A673 (cell line): ENCODE results near the gene FOLH1. TPM values are rescaled to one million over a fixed set of nuclear protein-coding genes. Genes with fewer than 3 reads are reported as not detected.
"Not testable (repeated sequence)": the region's sequence is repeated elsewhere in the genome, so short reads cannot be mapped to it uniquely, and the experiment has no call there.

Experiments used
- BruUV-seq: library from RNA; stranded (reverse); fragments of 400-500 nt; replicated peaks from 2 replicates; lab custom pipeline; 2021; lab: Mats Ljungman, UMichigan
- CTCF ChIA-PET: fragments of 300-600 bp; sonication (Branson Sonifier 250); formaldehyde crosslinking; loops from one replicate; lab custom pipeline; 2022; ENCODE audit warnings: antibody characterized with exemption; lab: Charles Lee
- POLR2A ChIA-PET: fragments of 300-600 bp; sonication (Branson Sonifier 250); formaldehyde crosslinking; loops from one replicate; lab custom pipeline; 2022; ENCODE audit warnings: antibody characterized with exemption; ENCODE audit not compliant: low non-redundant PET; lab: Charles Lee
- DNase-seq: peaks from one replicate; pipeline ENCODE4 v3.0.0-alpha.2; 2015; ENCODE audit warnings: low spot score
- H3K27ac ChIP-seq: fragments of 200-600 bp; sonication (generic); 2 replicates; pipeline ENCODE4 v1.5.1; 2016; ENCODE audit warnings: mixed run types, low read depth, mild to moderate bottlenecking, mixed read lengths, antibody characterized with exemption, low read length; ENCODE audit not compliant: poor library complexity, severe bottlenecking
- H3K27me3 ChIP-seq: fragments of 200-600 bp; sonication (generic); replicated peaks from 2 replicates; pipeline ENCODE4 v1.6.1; 2017; ENCODE audit warnings: mixed run types, low read depth, mild to moderate bottlenecking, mixed read lengths, antibody characterized with exemption, low read length; ENCODE audit not compliant: insufficient read depth, poor library complexity
- H3K36me3 ChIP-seq: fragments of 200-600 bp; sonication (generic); 2 replicates; pipeline ENCODE4 v1.6.1; 2016; ENCODE audit warnings: mixed run types, mild to moderate bottlenecking, mixed read lengths, antibody characterized with exemption, low read length; ENCODE audit not compliant: insufficient read depth, poor library complexity, severe bottlenecking
- H3K4me1 ChIP-seq: fragments of 200-600 bp; sonication (generic); 2 replicates; pipeline ENCODE4 v1.6.1; 2017; ENCODE audit warnings: mixed run types, mild to moderate bottlenecking, mixed read lengths, antibody characterized with exemption, low read length; ENCODE audit not compliant: insufficient read depth, poor library complexity, severe bottlenecking
- H3K4me3 ChIP-seq: fragments of 200-600 bp; sonication (generic); 2 replicates; pipeline ENCODE4 v1.5.1; 2016; ENCODE audit warnings: low read depth, mixed run types, mild to moderate bottlenecking, mixed read lengths, low read length; ENCODE audit not compliant: poor library complexity, severe bottlenecking
- H3K9me3 ChIP-seq: fragments of 200-600 bp; sonication (generic); 2 replicates; pipeline ENCODE4 v1.6.1; 2016; ENCODE audit warnings: mixed run types, low read depth, mild to moderate bottlenecking, mixed read lengths, antibody characterized with exemption, low read length; ENCODE audit not compliant: poor library complexity, severe bottlenecking
- EZH2 ChIP-seq: fragments of 200-600 bp; sonication (generic); IDR thresholded peaks from 2 replicates; pipeline ENCODE4 v1.6.1; 2017; ENCODE audit warnings: borderline replicate concordance, low read depth, mild to moderate bottlenecking, mixed read lengths, antibody characterized with exemption, low read length; ENCODE audit not compliant: poor library complexity, severe bottlenecking
- intact Hi-C: fragments of 100-400 bp; cut with micrococcal nuclease; formaldehyde crosslinking; loops from one replicate; pipeline ENCODE4 v1.10.0; 2022; ENCODE audit not compliant: unreplicated experiment
- total RNA-seq: library from RNA; stranded (reverse); gene quantifications from 2 replicates; pipeline ENCODE4 v1.2.3, GENCODE V29; 2021
- TF ChIP-seq, protein P1 (sequence below): fragments of 300-800, 200-600 bp; sonication (generic); conservative IDR thresholded peaks from 2 replicates; pipeline ENCODE4 v1.5.1; 2017; ENCODE audit warnings: low read depth, mild to moderate bottlenecking, antibody characterized with exemption, low read length, moderate library complexity, mixed read lengths

Gene FOLH1
- total RNA-seq, 1 experiment from 2014 or later, result 8.9 TPM

DNA sequence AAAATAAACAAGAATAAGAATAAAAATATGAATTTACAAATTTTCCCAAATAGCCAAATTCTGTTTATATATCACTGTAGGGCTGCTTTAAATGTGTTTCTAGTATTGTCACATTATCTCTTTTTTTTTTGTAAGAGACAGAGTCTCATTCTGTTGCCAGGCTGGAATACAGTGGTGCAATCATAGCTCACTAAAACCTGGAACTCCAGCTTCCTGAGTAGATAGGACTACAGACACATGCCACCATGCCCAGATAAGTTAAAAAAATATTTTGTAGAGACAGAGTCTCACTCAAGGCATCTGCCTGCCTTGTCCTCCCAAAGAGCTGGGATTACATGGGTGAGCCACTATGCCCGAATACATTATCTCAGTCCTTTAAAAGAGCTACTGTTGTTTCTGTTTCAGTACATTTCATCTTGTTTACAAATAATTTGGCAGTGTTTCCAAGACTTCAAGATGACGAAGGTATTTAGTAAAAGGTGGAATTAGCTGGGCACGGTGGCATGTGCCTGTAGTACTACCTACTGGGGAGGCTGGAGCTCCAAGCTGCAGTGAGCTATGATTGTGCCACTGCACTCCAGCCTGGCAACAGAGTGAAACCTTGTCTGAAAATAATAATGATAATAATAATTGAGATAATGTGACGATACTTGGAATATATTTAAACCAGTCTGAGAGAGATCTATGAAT lies 6.0 kb downstream of the FOLH1 start:
- Histone ChIP-seq H3K9me3 (no peaks in the 10 kb centered on the region), H3K4me3 (no peak overlapping the region), H3K36me3 (no peaks in the 10 kb centered on the region), H3K27ac (no peak overlapping the region), H3K27me3 (no peaks in the 10 kb centered on the region), H3K4me1 (no peaks in the 10 kb centered on the region)
- CTCF ChIA-PET, result no interaction called here
- POLR2A ChIA-PET, result no interaction called here
- no peak for DNase-seq
- BruUV-seq, result no TSS peak
- no peak for TF ChIP-seq EZH2
- TF ChIP-seq, protein P1, sequence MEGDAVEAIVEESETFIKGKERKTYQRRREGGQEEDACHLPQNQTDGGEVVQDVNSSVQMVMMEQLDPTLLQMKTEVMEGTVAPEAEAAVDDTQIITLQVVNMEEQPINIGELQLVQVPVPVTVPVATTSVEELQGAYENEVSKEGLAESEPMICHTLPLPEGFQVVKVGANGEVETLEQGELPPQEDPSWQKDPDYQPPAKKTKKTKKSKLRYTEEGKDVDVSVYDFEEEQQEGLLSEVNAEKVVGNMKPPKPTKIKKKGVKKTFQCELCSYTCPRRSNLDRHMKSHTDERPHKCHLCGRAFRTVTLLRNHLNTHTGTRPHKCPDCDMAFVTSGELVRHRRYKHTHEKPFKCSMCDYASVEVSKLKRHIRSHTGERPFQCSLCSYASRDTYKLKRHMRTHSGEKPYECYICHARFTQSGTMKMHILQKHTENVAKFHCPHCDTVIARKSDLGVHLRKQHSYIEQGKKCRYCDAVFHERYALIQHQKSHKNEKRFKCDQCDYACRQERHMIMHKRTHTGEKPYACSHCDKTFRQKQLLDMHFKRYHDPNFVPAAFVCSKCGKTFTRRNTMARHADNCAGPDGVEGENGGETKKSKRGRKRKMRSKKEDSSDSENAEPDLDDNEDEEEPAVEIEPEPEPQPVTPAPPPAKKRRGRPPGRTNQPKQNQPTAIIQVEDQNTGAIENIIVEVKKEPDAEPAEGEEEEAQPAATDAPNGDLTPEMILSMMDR, result no peak
- intact Hi-C loops, result no loop called here

DNA sequence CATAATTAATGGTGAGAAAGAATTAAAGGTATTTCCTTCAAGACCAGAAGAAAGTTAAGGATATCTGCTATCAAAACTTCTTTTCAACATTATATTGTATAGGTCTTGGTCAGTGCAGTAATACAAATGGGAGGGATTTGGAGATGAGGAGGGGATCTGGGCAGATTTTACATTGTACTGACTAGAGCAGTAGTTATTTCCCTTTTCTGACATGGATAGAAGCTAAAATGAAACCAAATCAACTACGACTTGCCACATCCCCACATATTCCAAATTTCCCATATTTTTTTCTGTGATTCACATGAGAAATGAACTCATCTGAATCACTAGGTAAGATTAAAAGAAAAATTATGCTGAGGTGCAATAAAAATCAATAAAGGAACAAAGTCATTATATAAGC lies 11.6 kb downstream of the FOLH1 start:
- POLR2A ChIA-PET, BruUV-seq, H3K4me3 ChIP-seq, H3K9me3 ChIP-seq, intact Hi-C loops, H3K27me3 ChIP-seq, CTCF ChIA-PET, H3K27ac ChIP-seq, DNase-seq, H3K36me3 ChIP-seq, H3K4me1 ChIP-seq: not testable (repeated sequence)

DNA sequence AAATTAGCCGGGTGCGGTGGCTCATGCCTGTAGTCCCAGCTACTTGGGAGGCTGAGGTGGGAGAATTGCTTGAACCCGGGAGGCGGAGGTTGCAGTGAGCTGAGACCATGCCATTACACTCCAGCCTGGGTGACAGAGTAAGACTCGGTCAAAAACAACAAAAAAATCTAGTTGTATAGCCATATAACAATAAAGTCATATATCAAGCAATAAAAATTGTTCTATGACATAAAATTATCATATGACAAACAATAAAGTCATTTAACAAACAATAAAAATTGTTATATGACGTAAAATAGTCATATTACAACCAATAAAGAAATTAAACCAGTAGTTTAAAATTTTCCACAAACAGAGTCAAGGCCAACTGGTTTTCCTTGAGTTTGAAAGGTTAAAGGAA lies 12.4 kb downstream of the FOLH1 start:
- DNase-seq, POLR2A ChIA-PET, H3K4me3 ChIP-seq, BruUV-seq, H3K9me3 ChIP-seq, intact Hi-C loops, H3K27ac ChIP-seq, H3K4me1 ChIP-seq, H3K36me3 ChIP-seq, CTCF ChIA-PET, H3K27me3 ChIP-seq: not testable (repeated sequence)

DNA sequence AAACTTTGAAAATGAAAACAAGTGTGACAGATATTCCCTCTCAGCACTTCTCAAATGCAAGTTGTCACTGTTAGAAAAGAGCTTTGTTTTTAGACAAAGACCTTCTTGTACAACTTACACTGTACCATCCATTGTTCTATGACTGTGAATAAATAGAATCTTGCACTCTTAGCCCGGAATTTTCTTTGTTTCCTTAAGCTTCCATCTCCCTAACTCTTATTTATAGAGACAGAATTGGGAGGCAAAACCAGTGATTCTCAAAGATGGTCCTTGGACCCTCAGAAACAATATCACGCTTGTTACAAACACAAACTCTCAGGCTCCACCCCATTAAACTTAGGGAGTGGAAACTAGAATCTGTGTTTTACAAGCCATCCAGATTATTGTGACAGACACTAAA lies 18.1 kb downstream of the FOLH1 start:
- H3K27me3 ChIP-seq, intact Hi-C loops, DNase-seq, H3K27ac ChIP-seq, H3K4me3 ChIP-seq, POLR2A ChIA-PET, H3K36me3 ChIP-seq, H3K9me3 ChIP-seq, H3K4me1 ChIP-seq, CTCF ChIA-PET, BruUV-seq: not testable (repeated sequence)

DNA sequence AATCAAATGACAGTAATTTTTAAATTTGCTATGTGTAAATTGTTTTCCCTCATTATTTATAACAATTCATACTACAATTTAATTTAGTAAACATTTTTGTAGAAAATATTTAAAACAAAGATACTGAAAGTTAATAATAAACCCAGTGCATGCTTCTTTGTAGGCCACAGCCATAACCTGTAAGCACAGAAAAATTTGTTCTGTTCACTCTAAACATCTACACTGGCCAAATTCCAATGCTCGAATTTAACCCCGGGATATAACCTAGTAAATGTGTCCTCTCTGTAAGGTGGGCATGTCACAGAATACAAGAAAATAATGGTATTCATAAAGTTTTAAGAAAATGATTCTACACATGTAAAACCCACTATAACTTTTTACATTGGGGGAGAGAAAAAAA lies 22.2 kb downstream of the FOLH1 start:
- BruUV-seq, H3K9me3 ChIP-seq, H3K4me1 ChIP-seq, intact Hi-C loops, POLR2A ChIA-PET, CTCF ChIA-PET, H3K27me3 ChIP-seq, DNase-seq, H3K4me3 ChIP-seq, H3K36me3 ChIP-seq, H3K27ac ChIP-seq: not testable (repeated sequence)

DNA sequence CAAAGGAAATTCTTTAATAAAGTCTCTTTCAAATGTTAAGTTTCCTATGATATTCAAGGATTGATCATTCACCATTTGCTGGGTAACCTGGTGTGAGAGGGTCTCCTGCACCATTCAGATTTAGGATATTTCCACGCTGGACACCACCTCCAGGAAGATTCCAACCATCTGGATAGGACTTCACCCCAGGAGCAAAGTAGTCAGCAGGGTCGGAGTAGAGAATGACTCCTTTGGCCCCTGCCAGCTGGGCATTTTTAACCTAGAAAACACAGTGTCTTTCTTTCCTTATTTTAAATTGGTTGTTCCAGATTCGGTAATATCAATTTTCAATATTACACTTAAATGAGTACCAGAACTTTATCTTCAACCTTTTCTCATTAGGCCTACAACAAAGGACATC lies 22.8 kb downstream of the FOLH1 start:
- DNase-seq, CTCF ChIA-PET, H3K36me3 ChIP-seq, H3K27ac ChIP-seq, H3K9me3 ChIP-seq, POLR2A ChIA-PET, intact Hi-C loops, BruUV-seq, H3K4me1 ChIP-seq, H3K4me3 ChIP-seq, H3K27me3 ChIP-seq: not testable (repeated sequence)

DNA sequence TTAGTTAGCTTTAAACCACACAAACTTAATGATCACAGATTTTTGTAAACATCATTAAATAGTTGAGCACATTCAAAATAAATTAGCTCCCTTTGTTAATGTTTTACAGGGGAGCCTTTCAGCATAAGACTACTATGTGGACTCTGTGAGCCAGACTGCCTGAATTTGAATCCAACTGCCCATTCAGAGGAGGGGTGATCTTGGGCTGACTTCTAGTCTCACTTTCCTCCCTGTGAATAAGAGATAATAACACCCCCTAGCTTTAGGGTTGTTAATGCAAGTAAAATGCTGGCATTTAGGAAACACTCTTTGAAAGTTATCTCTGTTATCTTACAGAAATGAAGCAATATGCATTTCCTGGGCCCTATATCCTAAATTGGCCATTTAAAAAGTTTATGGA lies 23.6 kb downstream of the FOLH1 start:
- BruUV-seq, H3K9me3 ChIP-seq, POLR2A ChIA-PET, intact Hi-C loops, H3K27ac ChIP-seq, H3K27me3 ChIP-seq, CTCF ChIA-PET, H3K36me3 ChIP-seq, H3K4me3 ChIP-seq, DNase-seq, H3K4me1 ChIP-seq: not testable (repeated sequence)
